IPS-18c (cell line): ENCODE measurements around the gene OSBPL9.

Experiments
- H3K4me3 ChIP-seq: 2 replicates; pipeline ENCODE4 v1.7.0; 2013; ENCODE audit warnings: low read depth, mild to moderate bottlenecking, low read length, moderate library complexity; ENCODE audit not compliant: insufficient read depth
- H3K9me3 ChIP-seq: one replicate; pipeline ENCODE4 v1.6.1; 2013; ENCODE audit warnings: mild to moderate bottlenecking, low read length, moderate library complexity; ENCODE audit not compliant: control insufficient read depth, insufficient read depth

Gene OSBPL9, protein sequence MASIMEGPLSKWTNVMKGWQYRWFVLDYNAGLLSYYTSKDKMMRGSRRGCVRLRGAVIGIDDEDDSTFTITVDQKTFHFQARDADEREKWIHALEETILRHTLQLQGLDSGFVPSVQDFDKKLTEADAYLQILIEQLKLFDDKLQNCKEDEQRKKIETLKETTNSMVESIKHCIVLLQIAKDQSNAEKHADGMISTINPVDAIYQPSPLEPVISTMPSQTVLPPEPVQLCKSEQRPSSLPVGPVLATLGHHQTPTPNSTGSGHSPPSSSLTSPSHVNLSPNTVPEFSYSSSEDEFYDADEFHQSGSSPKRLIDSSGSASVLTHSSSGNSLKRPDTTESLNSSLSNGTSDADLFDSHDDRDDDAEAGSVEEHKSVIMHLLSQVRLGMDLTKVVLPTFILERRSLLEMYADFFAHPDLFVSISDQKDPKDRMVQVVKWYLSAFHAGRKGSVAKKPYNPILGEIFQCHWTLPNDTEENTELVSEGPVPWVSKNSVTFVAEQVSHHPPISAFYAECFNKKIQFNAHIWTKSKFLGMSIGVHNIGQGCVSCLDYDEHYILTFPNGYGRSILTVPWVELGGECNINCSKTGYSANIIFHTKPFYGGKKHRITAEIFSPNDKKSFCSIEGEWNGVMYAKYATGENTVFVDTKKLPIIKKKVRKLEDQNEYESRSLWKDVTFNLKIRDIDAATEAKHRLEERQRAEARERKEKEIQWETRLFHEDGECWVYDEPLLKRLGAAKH

DNA sequence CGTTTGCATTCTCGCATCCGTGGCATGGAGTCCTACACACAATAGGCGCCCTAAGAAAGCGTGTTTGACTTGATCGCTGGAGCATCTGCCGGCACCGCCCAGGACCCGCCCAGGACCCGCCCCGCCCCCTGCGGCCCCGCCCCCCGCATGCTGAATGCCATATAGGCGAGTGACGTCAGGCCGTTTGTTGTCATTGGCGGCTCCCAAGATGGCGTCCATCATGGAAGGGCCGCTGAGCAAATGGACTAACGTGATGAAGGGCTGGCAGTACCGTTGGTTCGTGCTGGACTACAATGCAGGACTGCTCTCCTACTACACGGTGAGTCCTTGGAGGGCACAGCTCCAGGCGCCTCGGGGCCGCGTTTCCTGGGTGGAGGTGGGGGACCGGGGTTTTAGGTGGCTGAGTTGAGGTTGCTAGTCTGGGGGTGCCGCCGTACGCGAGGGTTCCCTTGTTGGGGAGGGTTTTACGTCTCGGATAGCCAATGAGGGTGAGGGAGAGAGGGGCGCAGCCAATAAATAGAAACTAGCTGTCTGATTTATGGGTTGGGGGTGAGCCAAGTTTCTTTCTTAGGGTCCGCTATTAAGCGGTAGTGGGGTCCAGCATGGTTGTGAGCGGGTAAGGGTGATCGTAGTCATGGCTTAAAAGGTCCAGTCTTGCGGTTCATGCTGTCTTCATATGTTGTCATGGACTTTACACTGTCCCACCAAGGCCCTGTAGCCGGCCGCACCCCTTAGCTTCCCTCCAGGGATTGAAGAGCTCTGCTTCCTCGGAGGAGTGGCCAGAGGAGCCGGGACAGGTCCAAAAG lies at the start of gene OSBPL9:
Gene OSBPL9, plus strand, starts transcription at position 190 of the 806 bp plus-strand sequence. Its CDS starts 19 bp downstream, at position 209.
- peak within 1 kb of the TSS; percentile 95 for H3K4me3 ChIP-seq
- H3K9me3 ChIP-seq = no peaks in the 10 kb centered on the region

DNA sequence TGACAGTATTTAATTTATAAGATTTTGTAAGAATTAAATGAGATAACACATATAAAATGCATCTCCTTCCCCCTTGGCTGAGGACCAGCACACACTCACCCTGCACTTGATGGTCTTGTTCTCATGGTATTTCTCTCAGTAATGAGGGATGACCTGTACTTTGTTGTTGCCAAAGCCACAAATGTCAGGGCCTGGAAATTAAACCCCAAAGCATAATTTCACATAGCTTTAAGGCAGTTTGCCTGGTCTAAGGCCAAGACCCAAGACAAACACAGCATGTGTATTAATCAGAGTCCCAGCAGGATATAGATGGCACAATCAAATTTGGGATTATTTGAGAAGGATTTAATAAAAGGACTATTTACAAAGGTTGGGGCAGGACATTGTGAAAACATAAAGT lies 49.2 kb upstream of the OSBPL9 start:
- H3K4me3 ChIP-seq = no peak overlapping the region
- H3K9me3 ChIP-seq = peaks cover 3% of the 10 kb centered on the region

DNA sequence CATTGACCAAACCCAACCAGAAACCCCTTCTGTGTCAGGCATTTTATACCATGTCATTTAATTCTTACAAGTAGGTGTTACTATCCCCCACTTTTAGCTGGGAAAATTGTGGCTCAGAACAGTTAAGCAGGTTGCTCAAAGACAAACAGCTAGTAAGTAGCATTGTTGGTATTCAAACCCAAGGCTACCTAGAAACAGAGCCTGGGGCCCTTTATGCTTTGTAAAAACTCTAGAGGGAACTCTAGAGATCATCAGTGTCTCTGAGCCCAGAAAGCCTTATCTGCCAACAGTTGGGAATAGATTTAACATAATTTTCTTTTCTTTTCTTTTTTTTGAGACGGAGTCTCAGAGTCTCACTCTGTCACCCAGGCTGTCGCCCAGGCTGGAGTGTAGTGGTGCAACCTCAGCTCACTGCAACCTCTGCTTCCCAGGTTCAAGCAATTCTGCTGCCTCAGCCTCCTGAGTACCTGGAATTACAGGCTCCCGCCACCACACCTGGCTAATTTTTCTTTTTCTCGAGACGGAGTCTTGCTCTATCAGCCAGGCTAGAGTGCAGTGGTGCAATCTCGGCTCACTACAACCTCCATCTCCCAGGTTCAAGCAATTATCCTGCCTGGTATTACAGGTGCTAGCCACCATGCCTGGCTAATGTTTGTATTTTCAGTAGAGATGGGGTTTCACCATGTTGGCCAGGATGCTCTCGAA lies 48.5 kb upstream of the OSBPL9 start:
- Histone ChIP-seq H3K4me3 (no peak overlapping the region), H3K9me3 (no peaks in the 10 kb centered on the region)

DNA sequence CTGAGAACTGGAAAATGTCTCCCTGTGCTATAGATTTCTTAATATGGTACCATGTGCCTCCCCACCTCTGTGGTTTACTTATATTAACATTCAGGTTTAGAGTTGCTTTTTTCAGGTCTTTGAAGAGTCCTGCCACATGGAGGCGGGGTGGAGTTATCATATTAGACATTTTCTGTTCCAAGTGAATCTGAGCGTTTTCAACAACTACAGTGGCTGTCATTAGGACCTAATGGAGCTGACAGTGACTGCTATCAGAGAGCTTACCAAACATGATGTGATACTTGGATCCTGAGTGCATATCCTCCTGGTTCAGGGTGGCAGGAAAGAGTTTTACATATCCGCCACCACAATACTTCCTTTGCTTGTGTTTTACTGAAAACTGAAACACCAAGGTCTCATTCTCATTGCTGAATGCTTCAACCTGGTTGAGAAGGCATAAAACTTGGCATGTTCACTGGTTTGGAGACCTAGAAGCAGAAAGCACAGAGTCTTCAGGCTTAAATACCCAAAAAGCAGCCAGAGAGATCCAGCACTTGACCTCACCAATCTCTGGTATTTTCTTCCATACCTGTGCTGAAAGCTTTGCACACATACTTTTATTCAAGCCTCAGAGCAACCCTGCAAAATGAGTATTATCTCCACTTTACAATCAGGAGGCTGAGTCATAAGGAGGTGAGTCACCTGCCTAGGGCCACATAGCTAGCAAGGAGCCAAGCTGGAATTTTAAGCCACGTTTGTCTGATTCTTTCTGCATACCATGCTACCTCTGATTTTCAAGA lies 47.4 kb upstream of the OSBPL9 start:
- Histone ChIP-seq H3K9me3 (no peaks in the 10 kb centered on the region), H3K4me3 (no peak overlapping the region)

DNA sequence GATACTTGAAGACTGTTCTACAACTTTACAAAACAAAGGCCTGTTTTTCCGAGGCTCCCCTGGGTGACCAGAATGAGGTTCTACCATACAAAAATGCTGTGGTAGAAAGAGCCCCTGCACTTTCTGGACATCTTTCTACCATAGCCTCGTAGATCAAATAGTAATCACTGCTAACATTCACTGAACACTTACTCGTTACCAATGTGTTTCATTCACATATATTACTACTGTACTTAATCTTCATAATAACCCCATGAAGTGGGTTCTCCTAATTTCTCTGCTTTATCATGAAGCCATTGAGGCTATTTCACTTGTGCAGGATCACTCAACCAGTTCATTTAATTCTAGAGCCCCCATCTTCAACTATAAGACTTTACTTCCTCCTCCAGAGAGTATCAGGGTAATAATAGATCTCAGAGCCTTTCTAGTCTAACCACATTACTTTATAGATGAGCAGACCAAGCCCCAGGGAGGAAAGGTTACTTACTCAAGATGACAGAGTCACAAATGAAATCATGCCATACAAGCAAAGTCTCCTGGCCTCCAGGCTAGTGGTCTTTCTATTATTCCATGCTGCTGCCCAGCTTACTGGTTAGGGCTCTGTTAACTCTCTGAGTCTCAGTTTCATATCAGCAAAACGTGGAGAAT lies 46.7 kb upstream of the OSBPL9 start:
- Histone ChIP-seq H3K4me3 (no peak overlapping the region), H3K9me3 (no peaks in the 10 kb centered on the region)

DNA sequence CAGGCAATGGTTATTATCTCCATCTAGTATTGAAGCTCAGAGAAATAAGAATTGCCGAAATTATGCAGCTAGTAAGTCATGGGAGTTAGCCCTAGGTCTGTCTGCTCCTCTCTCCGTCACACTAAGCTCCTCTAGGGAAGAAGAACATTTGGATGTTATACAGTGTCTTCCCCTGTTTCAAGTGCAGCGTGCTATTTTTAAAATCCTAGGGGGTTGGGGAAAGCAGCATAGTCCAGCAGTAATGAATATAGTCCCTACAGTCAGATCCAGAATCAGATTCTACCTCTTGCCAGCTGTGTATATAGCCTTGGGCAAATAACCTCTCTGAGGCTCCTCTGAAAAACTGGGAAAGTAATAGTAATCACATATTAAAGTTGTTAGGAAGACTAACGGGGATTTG lies 44.5 kb upstream of the OSBPL9 start:
- Histone ChIP-seq H3K4me3 (no peak overlapping the region), H3K9me3 (no peaks in the 10 kb centered on the region)

DNA sequence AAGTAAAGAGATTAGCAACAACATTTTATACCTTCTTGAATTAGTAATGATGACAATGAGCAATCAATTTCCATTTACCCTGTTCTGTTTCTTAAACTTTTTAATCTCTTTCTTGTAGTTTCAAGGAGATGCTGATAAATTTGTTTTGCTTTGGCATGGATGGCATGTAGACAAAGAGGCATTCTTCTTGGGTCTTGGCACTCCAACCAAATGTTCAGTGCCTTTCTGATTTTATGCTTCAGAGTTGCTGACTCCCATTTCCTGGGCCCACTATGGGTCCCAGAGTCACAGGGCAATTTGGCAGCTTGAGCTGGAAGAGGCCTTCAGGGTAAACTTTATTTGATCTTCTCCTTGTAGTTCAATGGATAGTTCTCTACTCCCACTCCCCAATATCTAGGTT lies 42.1 kb upstream of the OSBPL9 start:
- no peak overlapping the region for H3K4me3 ChIP-seq

DNA sequence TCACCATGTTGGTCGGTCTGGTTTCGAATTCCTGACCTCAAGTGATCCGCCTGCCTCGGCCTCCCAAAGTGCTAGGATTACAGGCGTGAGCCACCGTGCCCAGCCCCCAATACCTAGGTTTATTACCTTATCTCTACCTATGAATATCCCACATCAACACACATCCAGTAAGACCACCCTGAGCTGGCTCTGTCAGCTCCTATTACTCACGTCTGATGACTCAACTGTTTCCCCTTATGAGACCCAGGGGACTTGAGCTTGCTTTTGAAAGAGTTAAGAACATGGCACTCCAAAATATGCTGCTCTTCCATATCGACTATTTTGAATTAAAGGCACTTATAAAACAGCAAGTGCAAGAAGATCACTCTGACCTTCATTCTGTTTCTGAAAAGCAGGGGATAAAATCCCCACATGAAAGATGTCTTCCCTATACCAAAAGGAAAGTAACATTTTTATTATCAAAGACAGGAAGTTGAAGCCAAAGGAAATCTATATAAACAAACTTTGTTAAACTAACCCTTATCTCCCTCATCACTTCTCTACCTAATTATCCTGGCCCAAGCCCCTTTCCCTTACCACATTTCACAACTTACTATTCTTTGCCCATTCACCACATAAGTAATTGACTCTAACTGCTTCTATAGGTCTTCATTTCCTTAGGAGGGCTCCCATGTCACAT lies 41.3 kb upstream of the OSBPL9 start:
- Histone ChIP-seq H3K4me3 (no peak overlapping the region), H3K9me3 (no peaks in the 10 kb centered on the region)

More for the DNA sequence above, 42.1 kb upstream of the OSBPL9 start:
- no peaks in the 10 kb centered on the region for H3K9me3 ChIP-seq

DNA sequence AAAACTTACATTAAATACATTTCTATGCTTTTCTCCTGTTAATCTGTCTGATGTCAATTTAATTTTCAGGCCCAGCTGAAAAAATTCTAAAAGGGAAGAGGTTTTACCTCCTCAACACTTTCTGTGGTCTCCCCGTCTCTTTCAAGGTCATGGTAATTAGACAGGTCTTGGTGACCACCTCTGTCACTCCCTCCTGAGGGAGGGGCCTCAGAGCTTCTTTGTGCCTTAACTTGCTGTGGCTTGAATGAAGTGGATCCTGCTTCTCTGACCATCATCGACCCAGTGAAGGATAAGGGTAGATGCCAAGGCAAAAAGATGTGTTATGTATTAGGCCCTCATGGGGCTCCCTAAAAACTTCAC lies 40.8 kb upstream of the OSBPL9 start:
- H3K9me3 ChIP-seq = no peaks in the 10 kb centered on the region
- H3K4me3 ChIP-seq = no peak overlapping the region

DNA sequence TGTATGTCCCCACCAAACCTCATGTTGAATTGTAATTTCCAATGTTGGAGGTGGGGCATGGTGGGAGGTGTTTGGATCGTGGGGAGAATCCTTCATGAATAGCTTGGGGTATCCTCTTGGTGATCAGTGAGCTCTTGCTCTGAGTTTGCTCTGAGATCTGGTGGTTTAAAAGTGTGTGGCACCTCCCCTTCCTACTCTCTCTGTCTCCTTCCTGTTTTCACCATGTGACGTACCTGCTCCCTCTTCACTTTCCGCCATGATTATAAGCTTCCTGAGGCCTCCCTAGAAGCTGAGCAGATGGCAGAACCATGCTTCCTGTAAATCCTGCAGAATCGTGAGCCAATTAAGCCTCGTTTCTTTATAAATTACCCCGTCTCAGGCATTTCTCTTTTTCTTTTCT lies 40.0 kb upstream of the OSBPL9 start:
- no peaks in the 10 kb centered on the region for H3K9me3 ChIP-seq
- no peak overlapping the region for H3K4me3 ChIP-seq

DNA sequence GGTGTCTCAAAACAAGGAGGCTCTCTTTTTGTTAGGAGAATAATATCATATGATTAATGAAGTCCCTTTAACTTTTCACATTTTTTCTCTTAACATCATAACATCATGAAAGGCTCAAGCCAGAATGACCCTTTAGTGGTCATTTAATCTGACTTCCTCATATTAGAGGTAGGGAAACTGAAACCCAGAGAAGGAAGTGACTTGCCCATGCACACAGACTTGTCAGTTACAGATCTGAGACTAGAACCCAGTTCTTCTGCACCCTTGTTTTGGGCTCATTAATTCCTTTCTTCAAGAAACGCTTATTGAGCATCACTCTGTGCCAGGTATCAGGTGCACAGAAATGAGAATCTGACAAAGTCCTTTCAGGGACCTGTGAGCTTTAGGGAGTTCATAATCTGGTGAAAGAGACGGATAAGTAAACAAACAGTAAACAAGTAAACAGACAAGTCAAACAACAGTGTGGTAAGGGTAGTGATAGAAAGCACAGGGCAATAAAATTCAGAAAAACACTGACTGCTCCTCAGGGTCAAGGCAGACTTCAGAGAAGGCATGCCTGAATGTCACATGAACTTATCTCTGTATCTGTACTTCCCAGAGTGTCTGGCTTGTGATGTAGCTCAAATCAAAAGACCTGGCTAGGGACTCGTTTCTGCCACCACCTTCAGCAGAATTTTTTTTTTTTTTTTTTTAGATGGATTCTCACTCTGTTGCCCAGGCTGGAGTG lies 38.3 kb upstream of the OSBPL9 start:
- Histone ChIP-seq H3K9me3 (no peaks in the 10 kb centered on the region), H3K4me3 (no peak overlapping the region)

DNA sequence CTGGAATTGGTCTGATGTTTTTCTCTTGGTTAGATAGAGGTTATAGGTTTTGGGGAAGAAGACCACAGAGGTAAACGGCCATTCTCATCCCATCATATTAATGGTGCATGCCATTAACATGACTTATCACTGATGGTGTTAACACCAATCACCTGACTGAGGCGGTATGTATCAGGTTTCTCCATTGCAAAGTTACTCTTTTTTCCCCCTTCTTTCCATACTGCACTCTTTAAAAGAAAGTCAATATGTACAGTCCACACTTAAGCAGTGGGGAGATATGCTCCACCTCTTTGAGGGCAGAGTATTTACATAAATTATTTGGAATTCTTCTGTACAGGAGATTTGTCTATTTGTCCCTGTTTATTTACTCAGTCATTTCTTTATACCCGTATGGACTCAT lies 35.7 kb upstream of the OSBPL9 start:
- H3K4me3 ChIP-seq = no peak overlapping the region
- H3K9me3 ChIP-seq = no peaks in the 10 kb centered on the region

DNA sequence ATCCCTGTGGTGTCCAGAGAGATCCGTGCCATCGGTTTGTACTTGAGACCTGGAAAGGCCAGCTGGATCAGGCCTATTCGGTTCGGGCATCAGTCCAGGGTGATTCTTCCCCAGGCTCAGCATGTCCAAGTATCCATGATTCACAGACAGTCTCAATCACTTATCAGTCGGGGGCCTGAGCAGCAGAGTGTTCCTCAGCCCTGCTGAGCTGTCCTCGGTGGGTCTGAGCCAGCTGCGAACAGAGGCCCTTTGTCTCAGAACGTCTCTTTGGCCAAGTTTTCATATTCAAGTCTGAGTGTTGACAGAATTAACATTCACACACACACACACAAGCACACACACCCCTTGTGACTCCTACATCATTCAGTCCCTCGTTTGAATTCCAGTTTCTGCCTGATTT lies 33.4 kb upstream of the OSBPL9 start:
- Histone ChIP-seq H3K9me3 (no peaks in the 10 kb centered on the region), H3K4me3 (no peak overlapping the region)

DNA sequence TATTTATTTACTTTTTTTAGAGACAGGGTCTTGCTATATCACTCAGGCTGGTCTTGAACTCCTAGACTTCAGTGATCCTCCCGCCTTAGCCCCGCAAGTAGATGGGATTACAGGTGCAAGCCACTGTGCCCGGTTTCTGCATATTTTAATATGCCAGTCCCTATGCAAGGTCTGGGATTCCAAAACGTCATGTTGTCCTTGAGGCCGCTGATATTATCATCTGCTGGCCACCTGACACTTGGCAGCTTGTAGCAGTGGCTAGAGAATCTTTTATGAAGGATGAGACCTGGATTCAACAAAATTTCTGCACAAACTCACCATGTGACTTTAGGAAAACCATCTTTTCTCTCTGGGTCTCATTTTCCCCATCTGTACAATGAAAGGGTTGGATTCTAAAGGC lies 32.9 kb upstream of the OSBPL9 start:
- no peaks in the 10 kb centered on the region for H3K9me3 ChIP-seq

DNA sequence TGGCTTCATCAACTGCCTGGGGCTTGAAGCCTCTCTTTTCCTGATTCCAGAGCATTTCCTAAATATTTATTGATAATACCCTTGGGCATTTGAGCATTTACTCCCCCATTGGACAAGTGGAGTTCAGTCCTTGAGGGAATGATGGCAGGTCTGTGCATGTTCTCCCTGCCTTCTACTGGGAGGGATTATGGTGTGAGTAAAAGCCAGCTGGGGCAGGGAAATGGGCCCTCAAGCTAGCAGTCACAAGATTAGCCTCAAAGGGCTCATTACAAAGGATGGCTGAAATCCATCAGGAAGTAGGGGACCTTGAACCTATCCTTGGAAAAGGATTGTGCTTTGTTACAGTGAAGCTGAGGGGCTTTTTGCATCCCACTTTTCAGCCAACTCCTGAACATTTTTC lies 24.2 kb upstream of the OSBPL9 start:
- no peak overlapping the region for H3K4me3 ChIP-seq
- no peaks in the 10 kb centered on the region for H3K9me3 ChIP-seq

More for the DNA sequence above, 32.9 kb upstream of the OSBPL9 start:
- no peak overlapping the region for H3K4me3 ChIP-seq
